Heart left ventricle (tissue), 16 donors: ENCODE results near the gene TAF4. TPM values are rescaled to one million over a fixed set of nuclear protein-coding genes. Genes with fewer than 3 reads are reported as not detected.
"Not testable (repeated sequence)": the region's sequence is repeated elsewhere in the genome, so short reads cannot be mapped to it uniquely, and the experiment has no call there.

Experiments
- ATAC-seq, 4 donors: fragments of 200-7000 bp; cut with Tn5 transposase; one replicate each; pipeline ENCODE4 v1.9.1; 2020 to 2022; ENCODE audit warnings: moderate library complexity in 4 of 4, mild to moderate bottlenecking in 3 of 4, moderate number of reproducible peaks in 1 of 4
- DNase-seq, 5 donors: peaks; one replicate each; pipeline ENCODE4 v3.0.0-alpha.2; 2020
- H3K27ac ChIP-seq, 12 donors: fragments of 200-600 bp; sonication (generic) in 4 of 12; one replicate each; pipeline versions ENCODE4 v1.5.0 to v1.8.0; 2016 to 2022; ENCODE audit warnings: mild to moderate bottlenecking in 2 of 12
- H3K27me3 ChIP-seq, 9 donors: fragments of 200-600 bp; sonication (generic) in 2 of 9; one replicate each; pipeline versions ENCODE4 v1.5.1 to v1.8.0; 2016 to 2022; ENCODE audit warnings: mild to moderate bottlenecking in 3 of 9
- H3K36me3 ChIP-seq, 9 donors: fragments of 200-600 bp; sonication (generic) in 2 of 9; one replicate each; pipeline versions ENCODE4 v1.5.0 to v1.8.0; 2018 to 2022; ENCODE audit warnings: mild to moderate bottlenecking in 2 of 9
- H3K4me1 ChIP-seq, 12 donors: fragments of 200-600 bp; sonication (generic) in 4 of 12; one replicate each; pipeline versions ENCODE4 v1.5.0 to v1.8.0; 2016 to 2022; ENCODE audit warnings: mild to moderate bottlenecking in 3 of 12
- H3K4me3 ChIP-seq, 12 donors: fragments of 200-600 bp; sonication (generic) in 4 of 12; one replicate each; pipeline versions ENCODE4 v1.5.0 to v1.8.0; 2017 to 2022; ENCODE audit warnings: mild to moderate bottlenecking in 9 of 12, moderate library complexity in 4 of 12
- H3K9me3 ChIP-seq, 12 donors: fragments of 200-600 bp; sonication (generic) in 4 of 12; one replicate each; pipeline versions ENCODE4 v1.5.0 to v1.8.0; 2016 to 2022; ENCODE audit warnings: mild to moderate bottlenecking in 1 of 12
- CTCF ChIP-seq, 12 donors: fragments of 200-600 bp; sonication (generic) in 4 of 12; IDR thresholded peaks; one replicate each; pipeline versions ENCODE4 v1.5.0 to v1.8.0; 2018 to 2022; ENCODE audit warnings: antibody characterized with exemption in 12 of 12, mild to moderate bottlenecking in 5 of 12
- POLR2A ChIP-seq, 2 donors: fragments of 450-650 bp; IDR thresholded peaks; one replicate each; pipeline ENCODE4 v1.6.1; 2017; ENCODE audit warnings: antibody characterized with exemption in 2 of 2, mild to moderate bottlenecking in 2 of 2, moderate library complexity in 2 of 2
- WGBS, 4 donors: extraction: QIAGEN DNeasy Blood & Tissue Kit in 2 of 4; methylation state at CpG; one replicate each; pipeline versions ENCODE4 v1.1.5 to v1.1.7; 2013 to 2018; 5-methylcytosine and 5-hydroxymethylcytosine counted together
- intact Hi-C, 10 donors: fragments of 100-400 bp; cut with DNase I; formaldehyde crosslinking; loops; one replicate each; pipeline versions ENCODE4 v1.11.1 to v1.14.2; 2022
- polyA plus RNA-seq, 2 donors: library from polyadenylated mRNA; stranded (reverse); fragments of 200-250 nt; gene quantifications; one replicate each; pipeline ENCODE4 v1.2.3, GENCODE V29; 2013
- total RNA-seq, 9 donors: library from RNA; depleted of rRNA in 2 of 9; stranded (reverse); fragments of >200 nt in 2 of 9; fragmentation: NEBNext Ultra II Directional in 3 of 9; extraction: Animal tissue kit (Norgen Biotek cat#: 25700) in 3 of 9; gene quantifications; one replicate each; pipeline versions ENCODE4 v1.1.0 to v1.2.4, GENCODE V29; 2016 to 2023
- donor health status: ischemic (EF 13 %, LVEDD 7.1; RV severe dilation, severe dysfunction).
- donor health status: healthy with polysubstance abuse.
- donor health status: DM: no; HTN: yes; CAD: no.
- donor health status: DM: no; HTN: no; CAD: no.
- donor health status: ischemic (EF 25% LVEDD 6.9; RV normal size, moderate dysfunction).
- donor health status: ischemic (EF 25% LVEDD 5.7; RV mildly dilated, moderate dysfunction).
- donor health status: healthy.
- donor health status: DM: yes; HTN: yes; CAD: no.
- donor health status: ischemic (EF 35%, LVEDD 5.7; RV mildly dilated, moderate dysfunction).
- donor health status: nonischemic (EF 11% LVEDD 7.7; RV severe dilation, severe dysfunction).
- donor health status: DM: yes; HTN: yes; CAD: no.
- donor health status: PGD.
- donor health status: ischemic (EF 29% LVEDD 5.4; RV normal size, mild dysfunction).
- donor health status: nonischemic (EF 23%, LVEDD 6.1; RV moderate dilation, normal function).

The TAF4 gene
- total and polyA plus RNA-seq, 11 donors, result 4.5 to 37.7 (median 10.7) TPM

GRCh38 chr20:61988665-61989064 is 77.0 kb downstream of the TAF4 start:
- Histone ChIP-seq H3K4me1 (peaks cover 0 to 7% (median 0%) of the 10 kb centered on the region in 12 donors), H3K36me3 (peaks cover 0 to 67% (median 50%) of the 10 kb centered on the region in 9 donors), H3K4me3 (no peak overlapping the region), H3K9me3 (peaks cover 0 to 21% (median 10%) of the 10 kb centered on the region in 12 donors), H3K27ac (no peak overlapping the region), H3K27me3 (no peaks in the 10 kb centered on the region)
- WGBS, 4 donors, result 96 to 98% (median 97%) methylated on average over 18 of the region's 18 CpGs
- intact Hi-C loops, result no loop called here
- TF ChIP-seq POLR2A (IDR thresholded peaks at IDR 0.05), result no peak
- no peak for TF ChIP-seq CTCF (IDR thresholded peaks at IDR 0.05)
- ATAC-seq (no peak), DNase-seq (no peak)

GRCh38 chr20:61986762-61987321 is 78.8 kb downstream of the TAF4 start:
- H3K27ac ChIP-seq, result peak overlapping the region in 6 of 12 donors; percentile 29 to 71 (median 47)
- H3K4me3 ChIP-seq, result no peak overlapping the region
- intact Hi-C loops, result no loop called here
- H3K4me1 ChIP-seq, result peaks cover 0 to 7% (median 0%) of the 10 kb centered on the region in 12 donors
- DNase-seq (peak in 1 of 5 donors; percentile 25), ATAC-seq (peak; percentile 52 to 86 (median 70))
- peaks cover 0 to 49% (median 34%) of the 10 kb centered on the region in 9 donors for H3K36me3 ChIP-seq
- H3K27me3 ChIP-seq, result no peaks in the 10 kb centered on the region
- 41 to 64% (median 55%) methylated on average over 16 of the region's 16 CpGs for WGBS, 4 donors
- no peak for TF ChIP-seq CTCF (IDR thresholded peaks at IDR 0.05)
- peaks cover 0 to 11% (median 7%) of the 10 kb centered on the region in 12 donors for H3K9me3 ChIP-seq

GRCh38 chr20:61985096-61985495 is 80.6 kb downstream of the TAF4 start:
- H3K9me3 ChIP-seq, result no peaks in the 10 kb centered on the region
- H3K27ac ChIP-seq, result no peak overlapping the region
- no peak for DNase-seq
- no peak for TF ChIP-seq POLR2A (IDR thresholded peaks at IDR 0.05)
- no peak for TF ChIP-seq CTCF (IDR thresholded peaks at IDR 0.05)
- ATAC-seq, result no peak
- WGBS, 4 donors, result 86 to 92% (median 90%) methylated on average over 6 of the region's 6 CpGs
- no peak overlapping the region for H3K4me3 ChIP-seq
- H3K27me3 ChIP-seq, result no peaks in the 10 kb centered on the region
- H3K36me3 ChIP-seq, result peaks cover 0 to 37% (median 23%) of the 10 kb centered on the region in 9 donors
- intact Hi-C loops, result no loop called here
- H3K4me1 ChIP-seq, result peaks cover 0 to 7% (median 0%) of the 10 kb centered on the region in 12 donors

- H3K27ac ChIP-seq, H3K4me1 ChIP-seq, H3K27me3 ChIP-seq, ATAC-seq, intact Hi-C loops, H3K9me3 ChIP-seq, DNase-seq, H3K4me3 ChIP-seq: not testable (repeated sequence)
- H3K36me3 ChIP-seq, result peaks cover 0 to 36% (median 18%) of the 10 kb centered on the region in 9 donors
- 88 to 92% (median 89%) methylated on average over 13 to 14 of the region's 14 CpGs for WGBS, 4 donors
Observed at GRCh38 chr20:61984431-61984830, 81.2 kb downstream of the TAF4 start.

GRCh38 chr20:61983965-61984364 is 81.7 kb downstream of the TAF4 start:
- H3K36me3 ChIP-seq, result peaks cover 0 to 36% (median 18%) of the 10 kb centered on the region in 9 donors
- WGBS, 4 donors, result 78 to 91% (median 87%) methylated on average over 17 of the region's 17 CpGs
- no peak for DNase-seq

More at GRCh38 chr20:61983965-61984364, 81.7 kb downstream of the TAF4 start:
- Histone ChIP-seq H3K9me3 (no peaks in the 10 kb centered on the region), H3K4me3 (no peak overlapping the region), H3K4me1 (peaks cover 0 to 7% (median 0%) of the 10 kb centered on the region in 12 donors), H3K27me3 (no peaks in the 10 kb centered on the region), H3K27ac (no peak overlapping the region)
- no peak for TF ChIP-seq POLR2A (IDR thresholded peaks at IDR 0.05)
- no peak for TF ChIP-seq CTCF (IDR thresholded peaks at IDR 0.05)
- intact Hi-C loops, result no loop called here
- no peak for ATAC-seq
